ENCODE data around the gene NAXE.
"Not testable (repeated sequence)": the region's sequence is repeated elsewhere in the genome, so short reads cannot be mapped to it uniquely, and the experiment has no call there.

The NAXE gene

DNA sequence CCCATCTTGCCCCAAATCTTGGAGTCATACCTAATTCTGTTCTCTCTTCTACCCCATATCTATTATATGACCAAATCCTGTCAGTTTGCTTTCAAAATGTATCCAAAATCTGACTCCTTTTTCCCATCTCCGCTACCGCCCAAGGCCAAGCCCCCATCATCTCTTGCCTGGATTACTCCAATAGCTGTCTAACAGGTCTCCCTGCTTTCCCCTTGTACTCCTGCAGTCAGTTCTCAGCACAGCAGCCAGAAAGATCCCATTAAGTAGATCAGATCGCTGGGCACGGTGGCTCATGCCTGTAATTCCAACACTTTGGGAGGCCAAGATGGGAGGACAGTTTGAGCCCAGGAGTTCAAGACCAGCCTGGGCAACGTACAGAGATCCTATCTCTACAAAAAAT, 39.1 kb upstream of the NAXE start:
- no peak overlapping the region for H3K27ac ChIP-seq (ENCODE audit: low read length)
- H3K79me2 ChIP-seq (ENCODE audit: low read length): no peaks in the 10 kb centered on the region
- DNase-seq: no peak
- H3K9me3 ChIP-seq (replicated peaks; ENCODE audit: insufficient read depth, low read length): no peaks in the 10 kb centered on the region
- H4K20me1 ChIP-seq (ENCODE audit: insufficient read depth, low read length): no peaks in the 10 kb centered on the region
- no peak overlapping the region for H3K9ac ChIP-seq (ENCODE audit: low read length)
- TF ChIP-seq CTCF (IDR thresholded peaks at IDR 0.05; ENCODE audit: low read length): no peak
- no peak for TF ChIP-seq EZH2phosphoT487 (IDR thresholded peaks at IDR 0.05; ENCODE audit: low read length)
- no peak for TF ChIP-seq EZH2 (optimal IDR thresholded peaks at IDR 0.05; ENCODE audit: low read depth, low read length)
- no peaks in the 10 kb centered on the region for H3K36me3 ChIP-seq (replicated peaks; ENCODE audit: insufficient read depth, low read length)
- no peaks in the 10 kb centered on the region for H3K27me3 ChIP-seq (replicated peaks; ENCODE audit: insufficient read depth, low read length)
- no peaks in the 10 kb centered on the region for H3K9me2 ChIP-seq (replicated peaks; ENCODE audit: insufficient read depth, low read length)
- no peaks in the 10 kb centered on the region for H3K4me1 ChIP-seq (ENCODE audit: low read length)
- no peak overlapping the region for H3K4me2 ChIP-seq (ENCODE audit: low read depth, low read length)
- no peak overlapping the region for H2AFZ ChIP-seq (ENCODE audit: low read length)
- H3K4me3 ChIP-seq (ENCODE audit: low read length): no peak overlapping the region
- H3F3A ChIP-seq (ENCODE audit: insufficient read depth, low read length): no peaks in the 10 kb centered on the region

GRCh38 chr1:156552937-156553336, 38.6 kb upstream of the NAXE start:
- DNase-seq; H3K4me2 ChIP-seq (ENCODE audit: low read depth, low read length); H3F3A ChIP-seq (ENCODE audit: insufficient read depth, low read length); H4K20me1 ChIP-seq (ENCODE audit: insufficient read depth, low read length); H3K9ac ChIP-seq (ENCODE audit: low read length); H3K79me2 ChIP-seq (ENCODE audit: low read length); H2AFZ ChIP-seq (ENCODE audit: low read length); H3K36me3 ChIP-seq (replicated peaks; ENCODE audit: insufficient read depth, low read length); H3K9me2 ChIP-seq (replicated peaks; ENCODE audit: insufficient read depth, low read length); H3K9me3 ChIP-seq (replicated peaks; ENCODE audit: insufficient read depth, low read length); H3K4me3 ChIP-seq (ENCODE audit: low read length); H3K4me1 ChIP-seq (ENCODE audit: low read length); H3K27ac ChIP-seq (ENCODE audit: low read length); H3K27me3 ChIP-seq (replicated peaks; ENCODE audit: insufficient read depth, low read length): not testable (repeated sequence)

DNA sequence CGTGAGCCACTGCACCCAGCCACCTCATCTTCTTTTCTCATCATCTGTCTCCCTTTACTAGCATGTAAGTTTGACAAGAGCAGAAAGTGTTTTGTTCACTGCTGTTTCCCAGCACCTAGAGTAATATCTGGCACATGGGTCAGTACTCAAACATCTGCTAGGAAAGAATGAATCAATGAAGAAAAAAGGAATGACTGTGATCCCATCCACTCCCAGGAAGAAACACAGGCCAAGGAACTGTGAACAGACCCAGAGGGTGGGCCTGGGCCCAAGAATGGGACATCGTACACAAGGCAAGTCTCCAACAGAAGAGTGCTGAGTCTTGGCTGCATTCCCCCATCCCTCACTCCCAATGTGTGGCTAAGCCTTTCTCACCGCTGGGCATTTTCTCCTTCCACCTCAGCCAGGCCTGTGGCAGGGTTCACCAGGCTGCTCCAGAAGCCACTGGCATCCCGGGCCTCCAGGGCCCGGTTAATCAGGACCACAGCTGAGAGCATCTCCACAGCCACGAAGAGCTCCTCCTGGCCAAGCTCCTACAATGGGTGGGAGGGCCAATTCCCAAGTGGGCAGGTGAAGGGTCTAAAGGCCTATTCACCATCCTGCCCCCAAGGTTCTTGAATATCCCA, 37.6 kb upstream of the NAXE start:
- Histone ChIP-seq H3K27ac (ENCODE audit: low read length) (no peak overlapping the region), H4K20me1 (ENCODE audit: insufficient read depth, low read length) (no peaks in the 10 kb centered on the region), H3F3A (ENCODE audit: insufficient read depth, low read length) (no peaks in the 10 kb centered on the region), H3K27me3 (replicated peaks; ENCODE audit: insufficient read depth, low read length) (no peaks in the 10 kb centered on the region), H3K4me1 (ENCODE audit: low read length) (no peaks in the 10 kb centered on the region), H3K4me2 (ENCODE audit: low read depth, low read length) (no peak overlapping the region), H3K9ac (ENCODE audit: low read length) (no peak overlapping the region), H2AFZ (ENCODE audit: low read length) (no peak overlapping the region), H3K79me2 (ENCODE audit: low read length) (no peaks in the 10 kb centered on the region), H3K4me3 (ENCODE audit: low read length) (no peak overlapping the region), H3K9me3 (replicated peaks; ENCODE audit: insufficient read depth, low read length) (no peaks in the 10 kb centered on the region), H3K36me3 (replicated peaks; ENCODE audit: insufficient read depth, low read length) (no peaks in the 10 kb centered on the region), H3K9me2 (replicated peaks; ENCODE audit: insufficient read depth, low read length) (no peaks in the 10 kb centered on the region)
- no peak for DNase-seq
- TF ChIP-seq EZH2phosphoT487 (IDR thresholded peaks at IDR 0.05; ENCODE audit: low read length): no peak
- no peak for TF ChIP-seq EZH2 (optimal IDR thresholded peaks at IDR 0.05; ENCODE audit: low read depth, low read length)
- no peak for TF ChIP-seq CTCF (IDR thresholded peaks at IDR 0.05; ENCODE audit: low read length)

DNA sequence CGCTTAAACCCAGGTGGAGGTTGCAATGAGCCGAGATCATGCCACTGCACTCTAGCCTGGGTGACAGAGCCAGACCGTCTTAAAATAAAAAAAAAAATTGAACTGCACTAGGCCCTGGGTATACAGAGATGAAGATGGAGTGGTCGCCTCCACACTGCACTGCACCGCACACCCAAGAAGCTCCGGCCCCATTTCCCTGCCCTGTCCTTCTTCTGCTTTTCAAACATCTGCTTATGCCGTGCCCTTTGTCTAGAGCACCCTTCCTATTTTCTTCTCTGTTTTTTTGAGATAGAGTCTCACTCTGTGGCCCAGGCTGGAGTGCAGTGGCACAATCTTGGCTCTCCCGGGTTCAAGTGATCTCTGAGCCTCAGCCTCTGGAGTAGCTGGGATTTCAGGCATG, 36.6 kb upstream of the NAXE start:
- Histone ChIP-seq H3K4me1 (ENCODE audit: low read length) (no peaks in the 10 kb centered on the region), H3K4me2 (ENCODE audit: low read depth, low read length) (no peak overlapping the region), H3K9me3 (replicated peaks; ENCODE audit: insufficient read depth, low read length) (no peaks in the 10 kb centered on the region), H2AFZ (ENCODE audit: low read length) (no peak overlapping the region), H3K27ac (ENCODE audit: low read length) (no peak overlapping the region), H3K27me3 (replicated peaks; ENCODE audit: insufficient read depth, low read length) (no peaks in the 10 kb centered on the region), H3F3A (ENCODE audit: insufficient read depth, low read length) (no peaks in the 10 kb centered on the region), H3K79me2 (ENCODE audit: low read length) (no peaks in the 10 kb centered on the region), H4K20me1 (ENCODE audit: insufficient read depth, low read length) (no peaks in the 10 kb centered on the region), H3K9ac (ENCODE audit: low read length) (no peak overlapping the region), H3K4me3 (ENCODE audit: low read length) (no peak overlapping the region), H3K36me3 (replicated peaks; ENCODE audit: insufficient read depth, low read length) (no peaks in the 10 kb centered on the region), H3K9me2 (replicated peaks; ENCODE audit: insufficient read depth, low read length) (no peaks in the 10 kb centered on the region)
- DNase-seq: no peak
- no peak for TF ChIP-seq EZH2 (optimal IDR thresholded peaks at IDR 0.05; ENCODE audit: low read depth, low read length)
- TF ChIP-seq CTCF (IDR thresholded peaks at IDR 0.05; ENCODE audit: low read length): no peak
- no peak for TF ChIP-seq EZH2phosphoT487 (IDR thresholded peaks at IDR 0.05; ENCODE audit: low read length)

Data from MM.1S (cell line).